Renal cortex interstitium (tissue), 11 donors: ENCODE data around the gene SEL1L3. TPM values are rescaled to one million over a fixed set of nuclear protein-coding genes. Genes with fewer than 3 reads are reported as not detected.
A peak's percentile ranks its signal among the peaks of the same experiment; 100 is the strongest.
"Not testable (repeated sequence)": the region's sequence is repeated elsewhere in the genome, so short reads cannot be mapped to it uniquely, and the experiment has no call there.

Source experiments
- DNase-seq, 11 donors: peaks; one replicate each; pipeline ENCODE4 v3.0.0-alpha.2; 2013; ENCODE audit warnings: low read depth in 9 of 11, low spot score in 4 of 11; ENCODE audit errors: extremely low read depth in 1 of 11
- polyA plus RNA-seq, 3 donors: library from polyadenylated mRNA; unstranded; fragments of 120-200 nt; gene quantifications; one replicate each; pipeline ENCODE4 v1.2.1, GENCODE V29; 2013; ENCODE audit not compliant: insufficient read length in 3 of 3

Gene SEL1L3
- polyA plus RNA-seq, 3 donors: 20.8 to 23.7 (median 23.2) TPM

GRCh38 chr4:25884031-25884782 is 21.4 kb upstream of the SEL1L3 start:
- no peak for DNase-seq

- no peak for DNase-seq
Observed at GRCh38 chr4:25883565-25883964, 20.8 kb upstream of the SEL1L3 start.

GRCh38 chr4:25882226-25882625 is 19.4 kb upstream of the SEL1L3 start:
- DNase-seq: no peak

- DNase-seq: no peak
Observed at GRCh38 chr4:25881193-25881592, 18.4 kb upstream of the SEL1L3 start.

- DNase-seq: no peak
Observed at GRCh38 chr4:25879991-25880651, 17.3 kb upstream of the SEL1L3 start.

- no peak for DNase-seq
Observed at GRCh38 chr4:25879587-25879986, 16.8 kb upstream of the SEL1L3 start.

- no peak for DNase-seq
Observed at GRCh38 chr4:25879091-25879584, 16.4 kb upstream of the SEL1L3 start.

- DNase-seq: no peak
Observed at GRCh38 chr4:25878676-25879075, 15.9 kb upstream of the SEL1L3 start.

GRCh38 chr4:25875281-25875745 is 12.5 kb upstream of the SEL1L3 start:
- no peak for DNase-seq

GRCh38 chr4:25874655-25875054 is 11.9 kb upstream of the SEL1L3 start:
- DNase-seq: no peak

- DNase-seq: no peak
Observed at GRCh38 chr4:25873632-25874129, 10.9 kb upstream of the SEL1L3 start.

GRCh38 chr4:25872851-25873631 is 10.3 kb upstream of the SEL1L3 start:
- no peak for DNase-seq

GRCh38 chr4:25870081-25870480 is 7.3 kb upstream of the SEL1L3 start:
- no peak for DNase-seq

GRCh38 chr4:25867781-25868294 is 5.0 kb upstream of the SEL1L3 start:
- DNase-seq: no peak

GRCh38 chr4:25866401-25866800 is 3.6 kb upstream of the SEL1L3 start:
- not testable (repeated sequence) for DNase-seq

GRCh38 chr4:25865586-25865985 is 2.8 kb upstream of the SEL1L3 start:
- DNase-seq: no peak

- no peak for DNase-seq
Observed at GRCh38 chr4:25863831-25864418, 1.1 kb upstream of the SEL1L3 start.

- DNase-seq: peak in 1 of 11 donors; percentile 12
Observed at GRCh38 chr4:25863347-25863784, 578 bp upstream of the SEL1L3 start.

- no peak for DNase-seq
Observed at GRCh38 chr4:25861951-25862410, 807 bp downstream of the SEL1L3 start.
